ENCODE results near the gene C1orf167.

GRCh38 chr1:11766429-11766776 is 4.4 kb downstream of the C1orf167 start:
- TF ChIP-seq CTCF (IDR thresholded peaks at IDR 0.05) (no peak), POLR2A (IDR thresholded peaks at IDR 0.05) (no peak), POLR2AphosphoS5 (IDR thresholded peaks at IDR 0.05; ENCODE audit: insufficient read depth in 1 of 2, low read depth in 1 of 2) (no peak)
